Measurements from ENCODE around the gene NEAT1. TPM values are rescaled to one million over a fixed set of nuclear protein-coding genes. Genes with fewer than 3 reads are reported as not detected.
"Not testable (repeated sequence)": the region's sequence is repeated elsewhere in the genome, so short reads cannot be mapped to it uniquely, and the experiment has no call there.

NEAT1 gene
- total RNA-seq, 3 donors from 2014 or later, result 323 to 391 (median 351) TPM

GRCh38 chr11:65410936-65411680 lies 11.5 kb upstream of the NEAT1 start:
- Histone ChIP-seq H3K4me3 (no peak overlapping the region), H3K4me1 (peaks cover 0 to 4% of the 10 kb centered on the region in 2 donors), H3K9me3 (no peaks in the 10 kb centered on the region), H3K27me3 (no peaks in the 10 kb centered on the region), H3K36me3 (no peaks in the 10 kb centered on the region), H3K27ac (peak overlapping the region; percentile 79 to 80)
- intact Hi-C loops (cut with DNase I; ENCODE audit: low total_unique reads), result no loop called here
- TF ChIP-seq CTCF (IDR thresholded peaks at IDR 0.05), result no peak
- TF ChIP-seq POLR2AphosphoS5 (IDR thresholded peaks at IDR 0.05), result no peak
- no peak for TF ChIP-seq POLR2A (IDR thresholded peaks at IDR 0.05)
- DNase-seq (ENCODE audit: low spot score in 2 of 2), result no peak

- Histone ChIP-seq H3K27ac (peak overlapping the region; percentile 79 to 80), H3K4me1 (peaks cover 3 to 10% of the 10 kb centered on the region in 2 donors), H3K36me3 (no peaks in the 10 kb centered on the region), H3K9me3 (no peaks in the 10 kb centered on the region), H3K27me3 (no peaks in the 10 kb centered on the region), H3K4me3 (no peak overlapping the region)
- TF ChIP-seq POLR2AphosphoS5 (IDR thresholded peaks at IDR 0.05), result no peak
- no peak for TF ChIP-seq CTCF (IDR thresholded peaks at IDR 0.05)
- TF ChIP-seq POLR2A (IDR thresholded peaks at IDR 0.05), result no peak
- intact Hi-C loops (cut with DNase I; ENCODE audit: low total_unique reads), result no loop called here
- no peak for DNase-seq (ENCODE audit: low spot score in 2 of 2)
Measured at GRCh38 chr11:65411681-65412070, 10.9 kb upstream of the NEAT1 start.

- Histone ChIP-seq H3K4me3 (no peak overlapping the region), H3K36me3 (no peaks in the 10 kb centered on the region), H3K4me1 (peaks cover 11 to 16% of the 10 kb centered on the region in 2 donors), H3K27me3 (no peaks in the 10 kb centered on the region), H3K9me3 (no peaks in the 10 kb centered on the region), H3K27ac (peak overlapping the region; percentile 79 to 80)
- DNase-seq (ENCODE audit: low spot score in 2 of 2), result peak in 1 of 2 donors; percentile 61
- TF ChIP-seq CTCF (IDR thresholded peaks at IDR 0.05) (no peak), POLR2AphosphoS5 (IDR thresholded peaks at IDR 0.05) (no peak), POLR2A (IDR thresholded peaks at IDR 0.05) (no peak)
- intact Hi-C loops (cut with DNase I; ENCODE audit: low total_unique reads), result no loop called here
Measured at GRCh38 chr11:65412271-65413076, 10.1 kb upstream of the NEAT1 start.

- H3K4me3 ChIP-seq; H3K36me3 ChIP-seq; DNase-seq (ENCODE audit: low spot score in 2 of 2); H3K27me3 ChIP-seq; H3K9me3 ChIP-seq; intact Hi-C loops (cut with DNase I; ENCODE audit: low total_unique reads): not testable (repeated sequence)
- Histone ChIP-seq H3K4me1 (peaks cover 18 to 22% of the 10 kb centered on the region in 2 donors), H3K27ac (peak overlapping the region; percentile 79 to 80)
Measured at GRCh38 chr11:65413077-65413664, 9.4 kb upstream of the NEAT1 start.

GRCh38 chr11:65414776-65415498 lies 7.7 kb upstream of the NEAT1 start:
- Histone ChIP-seq H3K9me3 (no peaks in the 10 kb centered on the region), H3K27ac (peak overlapping the region in 1 of 2 donors; percentile 28), H3K27me3 (no peaks in the 10 kb centered on the region), H3K36me3 (no peaks in the 10 kb centered on the region), H3K4me1 (peaks cover 18 to 26% of the 10 kb centered on the region in 2 donors), H3K4me3 (no peak overlapping the region)
- DNase-seq (ENCODE audit: low spot score in 2 of 2), result peak in 1 of 2 donors; percentile 39
- no peak for TF ChIP-seq POLR2AphosphoS5 (IDR thresholded peaks at IDR 0.05)
- no peak for TF ChIP-seq CTCF (IDR thresholded peaks at IDR 0.05)
- no peak for TF ChIP-seq POLR2A (IDR thresholded peaks at IDR 0.05)
- intact Hi-C loops (cut with DNase I; ENCODE audit: low total_unique reads), result loop anchor here (5.0 kb wide), 1 partner anchor 33 kb away; the partner anchor contains the start of gene SLC25A45
